Measurements from ENCODE around the gene IL17RE. TPM values are rescaled to one million over a fixed set of nuclear protein-coding genes. Genes with fewer than 3 reads are reported as not detected.
"Not testable (repeated sequence)": the region's sequence is repeated elsewhere in the genome, so short reads cannot be mapped to it uniquely, and the experiment has no call there.

The IL17RE gene, protein sequence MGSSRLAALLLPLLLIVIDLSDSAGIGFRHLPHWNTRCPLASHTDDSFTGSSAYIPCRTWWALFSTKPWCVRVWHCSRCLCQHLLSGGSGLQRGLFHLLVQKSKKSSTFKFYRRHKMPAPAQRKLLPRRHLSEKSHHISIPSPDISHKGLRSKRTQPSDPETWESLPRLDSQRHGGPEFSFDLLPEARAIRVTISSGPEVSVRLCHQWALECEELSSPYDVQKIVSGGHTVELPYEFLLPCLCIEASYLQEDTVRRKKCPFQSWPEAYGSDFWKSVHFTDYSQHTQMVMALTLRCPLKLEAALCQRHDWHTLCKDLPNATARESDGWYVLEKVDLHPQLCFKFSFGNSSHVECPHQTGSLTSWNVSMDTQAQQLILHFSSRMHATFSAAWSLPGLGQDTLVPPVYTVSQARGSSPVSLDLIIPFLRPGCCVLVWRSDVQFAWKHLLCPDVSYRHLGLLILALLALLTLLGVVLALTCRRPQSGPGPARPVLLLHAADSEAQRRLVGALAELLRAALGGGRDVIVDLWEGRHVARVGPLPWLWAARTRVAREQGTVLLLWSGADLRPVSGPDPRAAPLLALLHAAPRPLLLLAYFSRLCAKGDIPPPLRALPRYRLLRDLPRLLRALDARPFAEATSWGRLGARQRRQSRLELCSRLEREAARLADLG
- total RNA-seq (1 to 10 TPM; 1.0 to 5.1 (median 1.9) TPM), polyA plus RNA-seq (1 to 10 TPM in 1 of 3 donors, under 1 TPM in 2; 0.57 to 1.7 (median 0.64) TPM)
- long read RNA-seq, donor 1, partial matches to known transcripts: 7 of 7 reads
- long read RNA-seq, donor 1, other reads (novel, unspliced or antisense): 0 of 7 reads
- long read RNA-seq, donor 2: 0 reads

- no peak for TF ChIP-seq POLR2A (IDR thresholded peaks at IDR 0.05)
- TF ChIP-seq POLR2AphosphoS5 (IDR thresholded peaks at IDR 0.05): peak in 1 of 3 donors; percentile 35
- TF ChIP-seq, protein P1, sequence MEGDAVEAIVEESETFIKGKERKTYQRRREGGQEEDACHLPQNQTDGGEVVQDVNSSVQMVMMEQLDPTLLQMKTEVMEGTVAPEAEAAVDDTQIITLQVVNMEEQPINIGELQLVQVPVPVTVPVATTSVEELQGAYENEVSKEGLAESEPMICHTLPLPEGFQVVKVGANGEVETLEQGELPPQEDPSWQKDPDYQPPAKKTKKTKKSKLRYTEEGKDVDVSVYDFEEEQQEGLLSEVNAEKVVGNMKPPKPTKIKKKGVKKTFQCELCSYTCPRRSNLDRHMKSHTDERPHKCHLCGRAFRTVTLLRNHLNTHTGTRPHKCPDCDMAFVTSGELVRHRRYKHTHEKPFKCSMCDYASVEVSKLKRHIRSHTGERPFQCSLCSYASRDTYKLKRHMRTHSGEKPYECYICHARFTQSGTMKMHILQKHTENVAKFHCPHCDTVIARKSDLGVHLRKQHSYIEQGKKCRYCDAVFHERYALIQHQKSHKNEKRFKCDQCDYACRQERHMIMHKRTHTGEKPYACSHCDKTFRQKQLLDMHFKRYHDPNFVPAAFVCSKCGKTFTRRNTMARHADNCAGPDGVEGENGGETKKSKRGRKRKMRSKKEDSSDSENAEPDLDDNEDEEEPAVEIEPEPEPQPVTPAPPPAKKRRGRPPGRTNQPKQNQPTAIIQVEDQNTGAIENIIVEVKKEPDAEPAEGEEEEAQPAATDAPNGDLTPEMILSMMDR (IDR thresholded peaks at IDR 0.05 in 8 of 11, conservative IDR thresholded peaks at IDR 0.05 in 3 of 11): no peak
- 64 to 71% (median 67%) methylated on average over 12 to 13 of the region's 13 CpGs for WGBS, 5 donors
Observed at GRCh38 chr3:9902372-9903237, at the start of gene IL17RE. Gene IL17RE, plus strand, starts transcription at chr3:9902848. Its CDS starts 85 bp downstream, at chr3:9902933.

GRCh38 chr3:9854291-9854940 is 48.2 kb upstream of the IL17RE start:
- WGBS, 5 donors: 85 to 92% (median 86%) methylated on average over 11 of the region's 11 CpGs
- DNase-seq; H3K27ac ChIP-seq; H3K27me3 ChIP-seq (replicated peaks in 1 of 7); H3K36me3 ChIP-seq; H3K4me1 ChIP-seq; intact Hi-C loops (cut with DNase I; ENCODE audit: low total_unique reads); H3K4me3 ChIP-seq; H3K9me3 ChIP-seq: not testable (repeated sequence)

More at GRCh38 chr3:9902372-9903237, at the start of gene IL17RE:
- Histone ChIP-seq H3K27ac (peak within 1 kb of the TSS in 6 of 8 donors; percentile 15 to 61 (median 36)), H3K4me1 (peaks cover 0 to 28% (median 17%) of the 10 kb centered on the region in 6 donors), H3K4me3 (peak within 1 kb of the TSS in 6 of 8 donors; percentile 5 to 56 (median 19)), H3K27me3 (replicated peaks in 1 of 7) (no peaks in the 10 kb centered on the region), H3K9me3 (no peaks in the 10 kb centered on the region), H3K36me3 (no peaks in the 10 kb centered on the region)
- intact Hi-C loops (cut with DNase I; ENCODE audit: low total_unique reads): no loop called here
- DNase-seq: peak; percentile 64

- Histone ChIP-seq H3K36me3 (no peaks in the 10 kb centered on the region), H3K27ac (no peak overlapping the region), H3K4me1 (no peaks in the 10 kb centered on the region), H3K9me3 (no peaks in the 10 kb centered on the region), H3K27me3 (replicated peaks in 1 of 7) (no peaks in the 10 kb centered on the region), H3K4me3 (no peak overlapping the region)
- no peak for TF ChIP-seq POLR2AphosphoS5 (IDR thresholded peaks at IDR 0.05)
- TF ChIP-seq, protein P1 (IDR thresholded peaks at IDR 0.05 in 8 of 11, conservative IDR thresholded peaks at IDR 0.05 in 3 of 11): no peak
- TF ChIP-seq POLR2A (IDR thresholded peaks at IDR 0.05): no peak
- no peak for DNase-seq
- WGBS, 5 donors: 89 to 100% (median 94%) methylated on average over 3 of the region's 3 CpGs
- intact Hi-C loops (cut with DNase I; ENCODE audit: low total_unique reads): no loop called here
Observed at GRCh38 chr3:9855594-9855993, 47.1 kb upstream of the IL17RE start.

GRCh38 chr3:9859530-9860025 is 43.1 kb upstream of the IL17RE start:
- no peaks in the 10 kb centered on the region for H3K36me3 ChIP-seq
- peaks cover 0 to 24% (median 14%) of the 10 kb centered on the region in 6 donors for H3K4me1 ChIP-seq
- intact Hi-C loops (cut with DNase I; ENCODE audit: low total_unique reads): no loop called here
- no peak overlapping the region for H3K4me3 ChIP-seq
- WGBS, 5 donors: 74 to 93% (median 89%) methylated on average over 3 to 12 of the region's 12 CpGs
- TF ChIP-seq POLR2A (IDR thresholded peaks at IDR 0.05): no peak
- TF ChIP-seq, protein P1 (IDR thresholded peaks at IDR 0.05 in 8 of 11, conservative IDR thresholded peaks at IDR 0.05 in 3 of 11): no peak
- no peak for TF ChIP-seq POLR2AphosphoS5 (IDR thresholded peaks at IDR 0.05)
- peaks cover 0 to 16% (median 0%) of the 10 kb centered on the region in 7 donors for H3K27me3 ChIP-seq (replicated peaks in 1 of 7)
- H3K9me3 ChIP-seq: no peaks in the 10 kb centered on the region
- H3K27ac ChIP-seq: no peak overlapping the region
- peak; percentile 53 for DNase-seq
